Gastrocnemius medialis (tissue), 4 donors: ENCODE measurements around the gene PPP1R14C. TPM values are rescaled to one million over a fixed set of nuclear protein-coding genes. Genes with fewer than 3 reads are reported as not detected.
A peak's percentile ranks its signal among the peaks of the same experiment; 100 is the strongest.

Experiments used
- ATAC-seq, 2 donors: fragments of 150-250 bp; one replicate each; pipeline ENCODE4 v1.9.1; 2016
- DNase-seq, 2 donors: peaks; one replicate each; pipeline ENCODE4 v3.0.0-alpha.2; 2019
- H3K27ac ChIP-seq, 4 donors: fragments of 200-600 bp; sonication (generic); 1 replicate in 1 of 4; 2 replicates in 3 of 4; pipeline ENCODE4 v1.5.1; 2016 to 2018; ENCODE audit warnings: mild to moderate bottlenecking in 2 of 4, moderate library complexity in 1 of 4
- H3K27me3 ChIP-seq, 3 donors: fragments of 200-600 bp; sonication (generic) in 2 of 3; 1 replicate in 1 of 3; 2 replicates in 2 of 3; pipeline versions ENCODE4 v1.5.1 to v1.6.0; 2016 to 2019; ENCODE audit warnings: mild to moderate bottlenecking in 1 of 3, moderate library complexity in 1 of 3
- H3K36me3 ChIP-seq, 2 donors: fragments of 200-600 bp; sonication (generic) in 1 of 2; one replicate each; pipeline ENCODE4 v1.5.1; 2017 to 2018
- H3K4me1 ChIP-seq, 2 donors: fragments of 200-600 bp; sonication (generic) in 1 of 2; one replicate each; pipeline ENCODE4 v1.5.1; 2016 to 2017; ENCODE audit warnings: mild to moderate bottlenecking in 2 of 2
- H3K4me3 ChIP-seq, 4 donors: fragments of 200-600 bp; sonication (generic) in 3 of 4; 1 replicate in 1 of 4; 2 replicates in 3 of 4; pipeline ENCODE4 v1.5.1; 2016 to 2019; ENCODE audit warnings: mild to moderate bottlenecking in 2 of 4
- H3K9me3 ChIP-seq, 3 donors: fragments of 200-600 bp; sonication (generic) in 2 of 3; 1 replicate in 1 of 3; 2 replicates in 2 of 3; pipeline ENCODE4 v1.5.1; 2016 to 2019
- CTCF ChIP-seq, 5 experiments: fragments of 450-650 bp in 3 of 5; fragments of 200-600 bp in 2 of 5; sonication (generic) in 2 of 5; IDR thresholded peaks in 4 of 5; conservative IDR thresholded peaks in 1 of 5; 1 replicate in 4 of 5; 2 replicates in 1 of 5; pipeline ENCODE4 v1.5.1; 2016 to 2019; ENCODE audit warnings: antibody characterized with exemption in 5 of 5, mild to moderate bottlenecking in 3 of 5, moderate library complexity in 3 of 5
- POLR2A ChIP-seq, 2 donors: fragments of 450-650 bp; IDR thresholded peaks; one replicate each; pipeline ENCODE4 v1.6.1; 2017; ENCODE audit warnings: antibody characterized with exemption in 2 of 2, mild to moderate bottlenecking in 2 of 2, moderate library complexity in 2 of 2
- in situ Hi-C, 4 donors: fragments of 200-750 bp; cut with MboI; loops; one replicate each; pipeline versions ENCODE4 v1.15.0 to v1.8.0; 2017; ENCODE audit warnings: low sequenced_read_pairs in 4 of 4
- intact Hi-C: fragments of 100-400 bp; cut with DNase I; formaldehyde crosslinking; loops from one replicate; pipeline ENCODE4 v1.15.1; 2023; ENCODE audit warnings: low total_unique reads
- total RNA-seq, 4 donors: library from RNA; depleted of rRNA; stranded (reverse); fragments of >200 nt; gene quantifications; one replicate each; pipeline versions ENCODE4 v1.1.0 to v1.2.3, GENCODE V29; 2016

Gene PPP1R14C
- total RNA-seq, 4 donors from 2014 or later: 14.9 to 37.0 (median 21.7) TPM

- H3K27me3 ChIP-seq: no peaks in the 10 kb centered on the region
- intact Hi-C loops (no loop called here), in situ Hi-C loops (no loop called here)
- TF ChIP-seq CTCF (IDR thresholded peaks at IDR 0.05 in 4 of 5, conservative IDR thresholded peaks at IDR 0.05 in 1 of 5) (no peak), POLR2A (IDR thresholded peaks at IDR 0.05) (no peak)
- no peaks in the 10 kb centered on the region for H3K36me3 ChIP-seq
- no peaks in the 10 kb centered on the region for H3K9me3 ChIP-seq
- ATAC-seq: no peak
- H3K4me3 ChIP-seq: no peak overlapping the region
- H3K27ac ChIP-seq: no peak overlapping the region
- DNase-seq: no peak
- peaks cover 11 to 14% of the 10 kb centered on the region in 2 donors for H3K4me1 ChIP-seq
Measured at GRCh38 chr6:150157081-150157480, 14.2 kb downstream of the PPP1R14C start.

- no peak for DNase-seq
- TF ChIP-seq POLR2A (IDR thresholded peaks at IDR 0.05) (no peak), CTCF (IDR thresholded peaks at IDR 0.05 in 4 of 5, conservative IDR thresholded peaks at IDR 0.05 in 1 of 5) (no peak)
- Histone ChIP-seq H3K4me1 (peaks cover 0 to 3% of the 10 kb centered on the region in 2 donors), H3K27ac (no peak overlapping the region), H3K27me3 (no peaks in the 10 kb centered on the region), H3K4me3 (no peak overlapping the region), H3K9me3 (no peaks in the 10 kb centered on the region), H3K36me3 (no peaks in the 10 kb centered on the region)
- ATAC-seq: no peak
- intact Hi-C loops: no loop called here
- in situ Hi-C loops: no loop called here
Measured at GRCh38 chr6:150159757-150160156, 16.9 kb downstream of the PPP1R14C start.

GRCh38 chr6:150163970-150164369 lies 21.1 kb downstream of the PPP1R14C start:
- Histone ChIP-seq H3K4me1 (peaks cover 5 to 14% of the 10 kb centered on the region in 2 donors), H3K36me3 (no peaks in the 10 kb centered on the region), H3K9me3 (no peaks in the 10 kb centered on the region), H3K27me3 (no peaks in the 10 kb centered on the region), H3K4me3 (no peak overlapping the region), H3K27ac (no peak overlapping the region)
- ATAC-seq (no peak), DNase-seq (no peak)
- in situ Hi-C loops: no loop called here
- intact Hi-C loops: no loop called here
- TF ChIP-seq CTCF (IDR thresholded peaks at IDR 0.05 in 4 of 5, conservative IDR thresholded peaks at IDR 0.05 in 1 of 5) (no peak), POLR2A (IDR thresholded peaks at IDR 0.05) (no peak)

GRCh38 chr6:150165020-150165702 lies 22.3 kb downstream of the PPP1R14C start:
- ATAC-seq: peak in 1 of 2 donors; percentile 41
- no peaks in the 10 kb centered on the region for H3K9me3 ChIP-seq
- intact Hi-C loops: no loop called here

More at GRCh38 chr6:150165020-150165702, 22.3 kb downstream of the PPP1R14C start:
- no peaks in the 10 kb centered on the region for H3K36me3 ChIP-seq
- peak overlapping the region; percentile 17 to 57 (median 49) for H3K27ac ChIP-seq
- in situ Hi-C loops: no loop called here
- no peak overlapping the region for H3K4me3 ChIP-seq
- TF ChIP-seq POLR2A (IDR thresholded peaks at IDR 0.05) (no peak), CTCF (IDR thresholded peaks at IDR 0.05 in 4 of 5, conservative IDR thresholded peaks at IDR 0.05 in 1 of 5) (no peak)
- no peak for DNase-seq
- peaks cover 5 to 14% of the 10 kb centered on the region in 2 donors for H3K4me1 ChIP-seq
- H3K27me3 ChIP-seq: no peaks in the 10 kb centered on the region
